HCT116 (cell line): ENCODE results near the gene SLC2A14. TPM values are rescaled to one million over a fixed set of nuclear protein-coding genes. Genes with fewer than 3 reads are reported as not detected.

ENCODE experiments used
- ATAC-seq: fragments of 200-7000 bp; cut with Tn5 transposase; 2 replicates; pipeline ENCODE4 v1.9.1; 2020; ENCODE audit warnings: mild to moderate bottlenecking, moderate library complexity
- BruUV-seq: library from RNA; stranded (reverse); fragments of 400-500 nt; replicated peaks from 2 replicates; lab custom pipeline; 2021; lab: Mats Ljungman, UMichigan
- CTCF ChIA-PET: fragments of 300-600 bp; sonication (Branson Sonifier 250); formaldehyde crosslinking; loops from one replicate; lab custom pipeline; 2021; ENCODE audit warnings: antibody characterized with exemption; lab: Charles Lee
- POLR2A ChIA-PET: fragments of 300-600, 350-600 bp; sonication (Branson Sonifier 250); formaldehyde crosslinking; loops from one replicate; lab custom pipeline; 2021; ENCODE audit warnings: antibody characterized with exemption; lab: Charles Lee
- RAD21 ChIA-PET, 2 experiments: fragments of 300-600 bp; sonication (Branson Sonifier 250); formaldehyde crosslinking; loops; one replicate each; lab custom pipeline; 2023; ENCODE audit warnings: low total read pairs in 2 of 2; ENCODE audit not compliant: uncharacterized antibody in 2 of 2, unreplicated experiment in 2 of 2, low non-redundant PET in 1 of 2; lab: Charles Lee
- DNase-seq: peaks from one replicate; pipeline ENCODE4 v3.0.0-alpha.2; 2010; ENCODE audit warnings: low read depth, low spot score
- H2AFZ ChIP-seq: fragments of 200-600 bp; shearing (Covaris generic), sonication (generic); 2 replicates; pipeline ENCODE4 v1.6.1; 2017; ENCODE audit warnings: low read depth, mixed run types, mixed read lengths, antibody characterized with exemption, low read length; ENCODE audit not compliant: poor library complexity, severe bottlenecking
- H3K27ac ChIP-seq: 2 replicates; pipeline ENCODE4 v1.5.1; 2012; ENCODE audit warnings: low read depth, low read length
- H3K27me3 ChIP-seq: fragments of 200-600 bp; sonication (generic); 2 replicates; pipeline ENCODE4 v1.6.1; 2016; ENCODE audit warnings: mixed run types, low read length, mixed read lengths; ENCODE audit not compliant: insufficient read depth
- H3K36me3 ChIP-seq, 2 experiments: fragments of 200-500 bp in 1 of 2; fragments of 200-600 bp in 1 of 2; sonication (Bioruptor generic) in 1 of 2; sonication (generic) in 1 of 2; 2 replicates each; pipeline versions ENCODE4 v1.5.1 to v1.6.1; 2014 to 2016; ENCODE audit warnings: low read length in 2 of 2, inconsistent platforms in 1 of 2, mixed read lengths in 1 of 2, mixed run types in 1 of 2; ENCODE audit not compliant: insufficient read depth in 2 of 2, control insufficient read depth in 1 of 2
- H3K4me1 ChIP-seq, 2 experiments: fragments of 200-600 bp in 1 of 2; sonication (generic) in 1 of 2; 2 replicates each; pipeline versions ENCODE4 v1.5.1 to v1.6.1; 2012 to 2017; ENCODE audit warnings: low read length in 2 of 2, inconsistent platforms in 1 of 2, mild to moderate bottlenecking in 1 of 2, mixed read lengths in 1 of 2, mixed run types in 1 of 2, moderate library complexity in 1 of 2; ENCODE audit not compliant: insufficient read depth in 2 of 2, control insufficient read depth in 1 of 2
- H3K4me2 ChIP-seq: fragments of 200-600 bp; sonication (generic); 2 replicates; pipeline ENCODE4 v1.6.1; 2017; ENCODE audit warnings: mixed run types, low read length, mixed read lengths
- H3K4me3 ChIP-seq, 2 experiments: fragments of 200-600 bp in 1 of 2; sonication (generic) in 1 of 2; replicated peaks in 1 of 2; 2 replicates each; pipeline ENCODE4 v1.5.1; 2011 to 2016; ENCODE audit warnings: low read length in 2 of 2, control low read depth in 1 of 2, low read depth in 1 of 2, mild to moderate bottlenecking in 1 of 2, mixed read lengths in 1 of 2, mixed run types in 1 of 2
- H3K79me2 ChIP-seq: fragments of 200-600 bp; sonication (generic); 2 replicates; pipeline ENCODE4 v1.6.1; 2017; ENCODE audit warnings: mild to moderate bottlenecking, mixed run types, low read length, moderate library complexity, mixed read lengths; ENCODE audit not compliant: insufficient read depth
- H3K9ac ChIP-seq: fragments of 200-600 bp; sonication (generic); 2 replicates; pipeline ENCODE4 v1.6.1; 2016; ENCODE audit warnings: low read length, mixed read lengths
- H3K9me2 ChIP-seq: fragments of 200-600 bp; sonication (generic), shearing (Covaris generic); 2 replicates; pipeline ENCODE4 v1.6.1; 2017; ENCODE audit warnings: mixed run types, mild to moderate bottlenecking, moderate library complexity; ENCODE audit not compliant: insufficient read depth
- H3K9me3 ChIP-seq, 2 experiments: fragments of 200-500 bp in 1 of 2; fragments of 200-600 bp in 1 of 2; sonication (Bioruptor generic) in 1 of 2; sonication (generic) in 1 of 2; 2 replicates each; pipeline ENCODE4 v1.6.1; 2014 to 2017; ENCODE audit warnings: low read length in 2 of 2, mixed read lengths in 2 of 2, inconsistent platforms in 1 of 2, low read depth in 1 of 2, mild to moderate bottlenecking in 1 of 2, mixed run types in 1 of 2, moderate library complexity in 1 of 2; ENCODE audit not compliant: control insufficient read depth in 1 of 2, insufficient read depth in 1 of 2
- H4K20me1 ChIP-seq: fragments of 200-600 bp; sonication (generic), shearing (Covaris generic); 2 replicates; pipeline ENCODE4 v1.6.1; 2017; ENCODE audit warnings: mixed run types, mild to moderate bottlenecking, moderate library complexity; ENCODE audit not compliant: insufficient read depth
- EGR1 ChIP-seq: IDR thresholded peaks from 2 replicates; pipeline ENCODE4 v1.6.1; 2012; ENCODE audit warnings: low read depth
- EZH2 ChIP-seq: fragments of 200-600 bp; sonication (generic); IDR thresholded peaks from 2 replicates; pipeline ENCODE4 v1.6.1; 2017; ENCODE audit warnings: antibody characterized with exemption, mixed run types
- JUND ChIP-seq: IDR thresholded peaks from 2 replicates; pipeline ENCODE4 v1.6.1; 2012
- RAD21 ChIP-seq: IDR thresholded peaks from 2 replicates; pipeline ENCODE4 v1.6.1; 2012; ENCODE audit warnings: low read depth, mild to moderate bottlenecking
- SIN3A ChIP-seq: IDR thresholded peaks from 2 replicates; pipeline ENCODE4 v1.6.1; 2012; ENCODE audit warnings: low read depth
- SRF ChIP-seq: IDR thresholded peaks from 2 replicates; pipeline ENCODE4 v1.6.1; 2012; ENCODE audit warnings: low read depth
- YY1 ChIP-seq: IDR thresholded peaks from 2 replicates; pipeline ENCODE4 v1.6.1; 2011; ENCODE audit warnings: low read length, low read depth, moderate library complexity, mild to moderate bottlenecking; ENCODE audit not compliant: insufficient replicate concordance; ENCODE audit errors: extremely low read depth
- ZNF274 ChIP-seq: fragments of 200-500 bp; sonication (Bioruptor generic); IDR thresholded peaks from 2 replicates; pipeline ENCODE4 v1.6.1; 2014; ENCODE audit warnings: mild to moderate bottlenecking, low read depth, low read length, inconsistent platforms
- intact Hi-C: fragments of 100-400 bp; cut with micrococcal nuclease; formaldehyde crosslinking; loops from 2 replicates; pipeline ENCODE4 v1.10.0; 2022
- total RNA-seq: library from RNA; stranded (reverse); gene quantifications from one replicate; pipeline ENCODE4 v1.2.1, GENCODE V29; 2021; ENCODE audit not compliant: unreplicated experiment
- TF ChIP-seq, protein P1 (sequence below): IDR thresholded peaks from 2 replicates; pipeline ENCODE4 v1.6.1; 2012
- TF ChIP-seq, protein P2 (sequence below): IDR thresholded peaks from 2 replicates; pipeline ENCODE4 v1.6.1; 2012

Gene SLC2A14
- total RNA-seq, 1 experiment from 2014 or later: not detected

GRCh38 chr12:7859552-7859951 is 13.2 kb downstream of the SLC2A14 start (continued):
- TF ChIP-seq RAD21 (no peak), EGR1 (no peak)
- TF ChIP-seq, protein P1, sequence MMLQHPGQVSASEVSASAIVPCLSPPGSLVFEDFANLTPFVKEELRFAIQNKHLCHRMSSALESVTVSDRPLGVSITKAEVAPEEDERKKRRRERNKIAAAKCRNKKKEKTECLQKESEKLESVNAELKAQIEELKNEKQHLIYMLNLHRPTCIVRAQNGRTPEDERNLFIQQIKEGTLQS: no peak

- Histone ChIP-seq H3K79me2 (no peaks in the 10 kb centered on the region), H4K20me1 (no peaks in the 10 kb centered on the region), H3K9ac (no peak overlapping the region), H3K4me1 (peaks cover 0 to 16% of the 10 kb centered on the region in 2 experiments; a peak in 2 of 4 replicates), H3K4me2 (no peak overlapping the region), H3K27me3 (no peaks in the 10 kb centered on the region), H2AFZ (no peak overlapping the region), H3K27ac (no peak overlapping the region), H3K36me3 (no peaks in the 10 kb centered on the region), H3K4me3 (no peak overlapping the region), H3K9me3 (no peaks in the 10 kb centered on the region), H3K9me2 (no peaks in the 10 kb centered on the region)
- no TSS peak for BruUV-seq
- POLR2A ChIA-PET: no interaction called here
- no peak for TF ChIP-seq YY1
- TF ChIP-seq EZH2: no peak
- TF ChIP-seq SIN3A: no peak
- no peak for TF ChIP-seq SRF
- no peak for TF ChIP-seq JUND
- no peak for TF ChIP-seq RAD21
- TF ChIP-seq, protein P2, sequence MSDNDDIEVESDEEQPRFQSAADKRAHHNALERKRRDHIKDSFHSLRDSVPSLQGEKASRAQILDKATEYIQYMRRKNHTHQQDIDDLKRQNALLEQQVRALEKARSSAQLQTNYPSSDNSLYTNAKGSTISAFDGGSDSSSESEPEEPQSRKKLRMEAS: no peak
- TF ChIP-seq ZNF274: no peak
- no peak for DNase-seq
- CTCF ChIA-PET: no interaction called here
- intact Hi-C loops: no loop called here
- no peak for ATAC-seq
- RAD21 ChIA-PET: no interaction called here
Observed at GRCh38 chr12:7857971-7858370, 14.7 kb downstream of the SLC2A14 start.
